ENCODE measurements around the gene GAS1.

GAS1 gene

GRCh38 chr9:86955042-86955441 lies 7.7 kb upstream of the GAS1 start:
- in situ Hi-C loops (cut with HindIII; ENCODE audit: low pct_unique_long_range_greater_than_20kb, low sequenced_read_pairs) = no loop called here
- DNase-seq (ENCODE audit: low read depth in 1 of 2, low spot score in 1 of 2) = no peak
- TF ChIP-seq JUND (IDR thresholded peaks at IDR 0.05; ENCODE audit: low read depth) = no peak

GRCh38 chr9:86953181-86953580 lies 5.9 kb upstream of the GAS1 start:
- in situ Hi-C loops (cut with HindIII; ENCODE audit: low pct_unique_long_range_greater_than_20kb, low sequenced_read_pairs) = no loop called here
- TF ChIP-seq JUND (IDR thresholded peaks at IDR 0.05; ENCODE audit: low read depth) = no peak
- DNase-seq (ENCODE audit: low read depth in 1 of 2, low spot score in 1 of 2) = no peak

- in situ Hi-C loops (cut with HindIII; ENCODE audit: low pct_unique_long_range_greater_than_20kb, low sequenced_read_pairs) = no loop called here
- DNase-seq (ENCODE audit: low read depth in 1 of 2, low spot score in 1 of 2) = peak; percentile 13 to 70
- TF ChIP-seq JUND (IDR thresholded peaks at IDR 0.05; ENCODE audit: low read depth) = no peak
Observed at GRCh38 chr9:86948074-86948929, 996 bp upstream of the GAS1 start.

- peak; percentile 51 to 54 for DNase-seq (ENCODE audit: low read depth in 1 of 2, low spot score in 1 of 2)
- TF ChIP-seq JUND (IDR thresholded peaks at IDR 0.05; ENCODE audit: low read depth) = no peak
- in situ Hi-C loops (cut with HindIII; ENCODE audit: low pct_unique_long_range_greater_than_20kb, low sequenced_read_pairs) = no loop called here
Observed at GRCh38 chr9:86946201-86947145, 833 bp downstream of the GAS1 start.

GRCh38 chr9:86945728-86946200 lies 1.5 kb downstream of the GAS1 start:
- DNase-seq (ENCODE audit: low read depth in 1 of 2, low spot score in 1 of 2) = no peak
- in situ Hi-C loops (cut with HindIII; ENCODE audit: low pct_unique_long_range_greater_than_20kb, low sequenced_read_pairs) = no loop called here
- TF ChIP-seq JUND (IDR thresholded peaks at IDR 0.05; ENCODE audit: low read depth) = no peak

GRCh38 chr9:86944796-86945727 lies 2.2 kb downstream of the GAS1 start:
- in situ Hi-C loops (cut with HindIII; ENCODE audit: low pct_unique_long_range_greater_than_20kb, low sequenced_read_pairs) = no loop called here
- DNase-seq (ENCODE audit: low read depth in 1 of 2, low spot score in 1 of 2) = no peak
- TF ChIP-seq JUND (IDR thresholded peaks at IDR 0.05; ENCODE audit: low read depth) = no peak

GRCh38 chr9:86943201-86944113 lies 3.8 kb downstream of the GAS1 start:
- in situ Hi-C loops (cut with HindIII; ENCODE audit: low pct_unique_long_range_greater_than_20kb, low sequenced_read_pairs) = no loop called here
- no peak for TF ChIP-seq JUND (IDR thresholded peaks at IDR 0.05; ENCODE audit: low read depth)
- DNase-seq (ENCODE audit: low read depth in 1 of 2, low spot score in 1 of 2) = no peak

- in situ Hi-C loops (cut with HindIII; ENCODE audit: low pct_unique_long_range_greater_than_20kb, low sequenced_read_pairs) = no loop called here
- DNase-seq (ENCODE audit: low read depth in 1 of 2, low spot score in 1 of 2) = no peak
- TF ChIP-seq JUND (IDR thresholded peaks at IDR 0.05; ENCODE audit: low read depth) = no peak
Observed at GRCh38 chr9:86942281-86943200, 4.8 kb downstream of the GAS1 start.

- no peak for TF ChIP-seq JUND (IDR thresholded peaks at IDR 0.05; ENCODE audit: low read depth)
- in situ Hi-C loops (cut with HindIII; ENCODE audit: low pct_unique_long_range_greater_than_20kb, low sequenced_read_pairs) = no loop called here
- no peak for DNase-seq (ENCODE audit: low read depth in 1 of 2, low spot score in 1 of 2)
Observed at GRCh38 chr9:86941197-86941596, 6.1 kb downstream of the GAS1 start.

- no peak for DNase-seq (ENCODE audit: low read depth in 1 of 2, low spot score in 1 of 2)
- in situ Hi-C loops (cut with HindIII; ENCODE audit: low pct_unique_long_range_greater_than_20kb, low sequenced_read_pairs) = no loop called here
- TF ChIP-seq JUND (IDR thresholded peaks at IDR 0.05; ENCODE audit: low read depth) = no peak
Observed at GRCh38 chr9:86940774-86941173, 6.5 kb downstream of the GAS1 start.
